GM12878 (cell line): ENCODE data around the gene PACS1.
"Not testable (repeated sequence)": the region's sequence is repeated elsewhere in the genome, so short reads cannot be mapped to it uniquely, and the experiment has no call there.

Source experiments
- CTCF ChIP-seq, 3 experiments: IDR thresholded peaks in 2 of 3; conservative IDR thresholded peaks in 1 of 3; 2 replicates each; pipeline ENCODE4 v1.5.1; 2011; ENCODE audit warnings: low read depth in 3 of 3, low read length in 3 of 3, mild to moderate bottlenecking in 3 of 3, control low read depth in 2 of 3, moderate library complexity in 2 of 3, inconsistent platforms in 1 of 3, mixed read lengths in 1 of 3; ENCODE audit not compliant: control insufficient read depth in 2 of 3, insufficient read depth in 1 of 3; ENCODE audit errors: extremely low read depth in 1 of 3
- EZH2 ChIP-seq: IDR thresholded peaks from 2 replicates; pipeline ENCODE4 v1.6.1; 2012; ENCODE audit warnings: low read depth, mild to moderate bottlenecking, control low read depth, inconsistent platforms, low read length, borderline replicate concordance; ENCODE audit not compliant: control insufficient read depth
- MYC ChIP-seq: IDR thresholded peaks from 2 replicates; pipeline ENCODE4 v1.6.1; 2011; ENCODE audit warnings: mild to moderate bottlenecking, low read length, moderate library complexity, inconsistent platforms; ENCODE audit not compliant: insufficient read depth, insufficient replicate concordance, insufficient read length, severe bottlenecking
- ZNF622 ChIP-seq: fragments of 450-650 bp; IDR thresholded peaks from 2 replicates; pipeline ENCODE4 v1.6.1; 2017; ENCODE audit warnings: mild to moderate bottlenecking, inconsistent platforms

- TF ChIP-seq CTCF (IDR thresholded peaks at IDR 0.05 in 2 of 3, conservative IDR thresholded peaks at IDR 0.05 in 1 of 3; ENCODE audit: control insufficient read depth in 2 of 3, extremely low read depth in 1 of 3, insufficient read depth in 1 of 3, low read depth in 3 of 3, low read length in 3 of 3); MYC; ZNF622; EZH2: not testable (repeated sequence)
These were observed 206.5 kb downstream of the PACS1 start for GRCh38 chr11:66276619-66277018.
